ENCODE results near the gene DDX19B. TPM values are rescaled to one million over a fixed set of nuclear protein-coding genes. Genes with fewer than 3 reads are reported as not detected.

Gene DDX19B
- total and polyA plus RNA-seq, 9 of the 15 experiments (the other 6 are each of a cell fraction or from before 2014, with no cell fraction given): 7.0 to 32.9 (median 19.3) TPM

DNA sequence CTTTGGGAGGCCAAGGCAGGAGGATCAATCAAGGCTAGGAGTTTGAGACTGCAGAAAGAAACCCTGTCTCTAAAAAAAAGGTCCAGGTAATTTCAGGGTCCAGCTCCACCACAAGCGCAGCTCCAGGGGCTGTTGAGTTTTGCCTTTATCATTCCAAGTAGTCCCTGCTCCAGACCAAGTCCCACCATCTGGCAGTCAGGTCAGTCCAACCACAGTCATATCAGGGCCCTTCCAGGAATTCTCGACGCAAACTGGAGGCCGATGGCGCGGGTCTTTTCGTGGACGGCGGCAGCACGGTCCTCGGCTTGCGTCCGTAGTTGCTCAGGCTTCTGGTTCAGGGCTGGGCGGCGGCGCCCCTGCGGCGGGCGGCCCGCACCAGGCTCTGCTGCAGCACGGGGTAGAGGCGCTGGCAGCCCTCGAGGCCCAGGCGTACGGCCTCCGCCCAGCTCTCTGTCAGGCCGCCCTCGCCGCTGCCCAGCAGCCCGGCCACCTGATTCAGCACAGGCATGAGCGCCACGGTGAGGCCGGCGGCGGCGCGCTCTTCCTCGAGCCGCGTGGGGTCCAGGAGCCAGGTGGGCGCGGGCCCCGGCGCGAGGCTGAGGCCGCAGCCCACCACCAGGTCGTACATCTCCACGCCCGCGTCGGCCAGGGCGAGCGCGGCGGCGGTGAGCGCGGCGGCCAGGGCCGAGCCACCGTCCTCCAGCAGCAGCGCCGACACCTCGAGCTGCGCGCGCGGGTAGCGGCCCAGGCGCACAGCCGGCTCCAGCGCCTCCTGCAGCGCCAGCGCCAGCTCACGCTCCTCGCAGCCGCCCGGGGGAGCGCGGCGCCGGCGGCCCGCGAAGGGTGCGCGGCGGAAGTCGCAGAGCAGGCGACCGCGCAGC lies 48.0 kb upstream of the DDX19B start (continued):
- TF ChIP-seq, protein P1, sequence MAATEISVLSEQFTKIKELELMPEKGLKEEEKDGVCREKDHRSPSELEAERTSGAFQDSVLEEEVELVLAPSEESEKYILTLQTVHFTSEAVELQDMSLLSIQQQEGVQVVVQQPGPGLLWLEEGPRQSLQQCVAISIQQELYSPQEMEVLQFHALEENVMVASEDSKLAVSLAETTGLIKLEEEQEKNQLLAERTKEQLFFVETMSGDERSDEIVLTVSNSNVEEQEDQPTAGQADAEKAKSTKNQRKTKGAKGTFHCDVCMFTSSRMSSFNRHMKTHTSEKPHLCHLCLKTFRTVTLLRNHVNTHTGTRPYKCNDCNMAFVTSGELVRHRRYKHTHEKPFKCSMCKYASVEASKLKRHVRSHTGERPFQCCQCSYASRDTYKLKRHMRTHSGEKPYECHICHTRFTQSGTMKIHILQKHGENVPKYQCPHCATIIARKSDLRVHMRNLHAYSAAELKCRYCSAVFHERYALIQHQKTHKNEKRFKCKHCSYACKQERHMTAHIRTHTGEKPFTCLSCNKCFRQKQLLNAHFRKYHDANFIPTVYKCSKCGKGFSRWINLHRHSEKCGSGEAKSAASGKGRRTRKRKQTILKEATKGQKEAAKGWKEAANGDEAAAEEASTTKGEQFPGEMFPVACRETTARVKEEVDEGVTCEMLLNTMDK (IDR thresholded peaks at IDR 0.05; ENCODE audit: borderline replicate concordance, insufficient read depth, low read depth, low read length, poor library complexity, severe bottlenecking): peak; percentile 39
- no peak for TF ChIP-seq TAL1 (IDR thresholded peaks at IDR 0.05)
- TF ChIP-seq, protein P2, sequence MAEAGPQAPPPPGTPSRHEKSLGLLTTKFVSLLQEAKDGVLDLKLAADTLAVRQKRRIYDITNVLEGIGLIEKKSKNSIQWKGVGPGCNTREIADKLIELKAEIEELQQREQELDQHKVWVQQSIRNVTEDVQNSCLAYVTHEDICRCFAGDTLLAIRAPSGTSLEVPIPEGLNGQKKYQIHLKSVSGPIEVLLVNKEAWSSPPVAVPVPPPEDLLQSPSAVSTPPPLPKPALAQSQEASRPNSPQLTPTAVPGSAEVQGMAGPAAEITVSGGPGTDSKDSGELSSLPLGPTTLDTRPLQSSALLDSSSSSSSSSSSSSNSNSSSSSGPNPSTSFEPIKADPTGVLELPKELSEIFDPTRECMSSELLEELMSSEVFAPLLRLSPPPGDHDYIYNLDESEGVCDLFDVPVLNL (CRISPR knock-in tag; IDR thresholded peaks at IDR 0.05; ENCODE audit: low read depth): peak; percentile 30; the same call in 1 of the 2 replicates
- TF ChIP-seq, protein P3, sequence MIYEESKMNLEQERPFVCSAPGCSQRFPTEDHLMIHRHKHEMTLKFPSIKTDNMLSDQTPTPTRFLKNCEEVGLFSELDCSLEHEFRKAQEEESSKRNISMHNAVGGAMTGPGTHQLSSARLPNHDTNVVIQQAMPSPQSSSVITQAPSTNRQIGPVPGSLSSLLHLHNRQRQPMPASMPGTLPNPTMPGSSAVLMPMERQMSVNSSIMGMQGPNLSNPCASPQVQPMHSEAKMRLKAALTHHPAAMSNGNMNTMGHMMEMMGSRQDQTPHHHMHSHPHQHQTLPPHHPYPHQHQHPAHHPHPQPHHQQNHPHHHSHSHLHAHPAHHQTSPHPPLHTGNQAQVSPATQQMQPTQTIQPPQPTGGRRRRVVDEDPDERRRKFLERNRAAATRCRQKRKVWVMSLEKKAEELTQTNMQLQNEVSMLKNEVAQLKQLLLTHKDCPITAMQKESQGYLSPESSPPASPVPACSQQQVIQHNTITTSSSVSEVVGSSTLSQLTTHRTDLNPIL (CRISPR knock-in tag; IDR thresholded peaks at IDR 0.05): no peak
- TF ChIP-seq MYBL2 (IDR thresholded peaks at IDR 0.05; ENCODE audit: low read depth): no peak
- no peak for TF ChIP-seq MYBL2 (CRISPR knock-in tag; IDR thresholded peaks at IDR 0.05; ENCODE audit: borderline replicate concordance)
- TF ChIP-seq, protein P4, sequence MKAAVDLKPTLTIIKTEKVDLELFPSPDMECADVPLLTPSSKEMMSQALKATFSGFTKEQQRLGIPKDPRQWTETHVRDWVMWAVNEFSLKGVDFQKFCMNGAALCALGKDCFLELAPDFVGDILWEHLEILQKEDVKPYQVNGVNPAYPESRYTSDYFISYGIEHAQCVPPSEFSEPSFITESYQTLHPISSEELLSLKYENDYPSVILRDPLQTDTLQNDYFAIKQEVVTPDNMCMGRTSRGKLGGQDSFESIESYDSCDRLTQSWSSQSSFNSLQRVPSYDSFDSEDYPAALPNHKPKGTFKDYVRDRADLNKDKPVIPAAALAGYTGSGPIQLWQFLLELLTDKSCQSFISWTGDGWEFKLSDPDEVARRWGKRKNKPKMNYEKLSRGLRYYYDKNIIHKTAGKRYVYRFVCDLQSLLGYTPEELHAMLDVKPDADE (conservative IDR thresholded peaks at IDR 0.05; ENCODE audit: control insufficient read depth, low read depth, low read length): peak; percentile 37; the same call in 1 of the 2 replicates
- TF ChIP-seq HNRNPLL (IDR thresholded peaks at IDR 0.05; ENCODE audit: low read depth, low read length, poor library complexity, severe bottlenecking): no peak
- TF ChIP-seq, protein P5, sequence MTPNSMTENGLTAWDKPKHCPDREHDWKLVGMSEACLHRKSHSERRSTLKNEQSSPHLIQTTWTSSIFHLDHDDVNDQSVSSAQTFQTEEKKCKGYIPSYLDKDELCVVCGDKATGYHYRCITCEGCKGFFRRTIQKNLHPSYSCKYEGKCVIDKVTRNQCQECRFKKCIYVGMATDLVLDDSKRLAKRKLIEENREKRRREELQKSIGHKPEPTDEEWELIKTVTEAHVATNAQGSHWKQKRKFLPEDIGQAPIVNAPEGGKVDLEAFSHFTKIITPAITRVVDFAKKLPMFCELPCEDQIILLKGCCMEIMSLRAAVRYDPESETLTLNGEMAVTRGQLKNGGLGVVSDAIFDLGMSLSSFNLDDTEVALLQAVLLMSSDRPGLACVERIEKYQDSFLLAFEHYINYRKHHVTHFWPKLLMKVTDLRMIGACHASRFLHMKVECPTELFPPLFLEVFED (CRISPR knock-in tag; conservative IDR thresholded peaks at IDR 0.05): no peak
- TF ChIP-seq RBM39 (optimal IDR thresholded peaks at IDR 0.05; ENCODE audit: low read depth, low read length): no peak
- no peak for TF ChIP-seq BACH1 (tag; IDR thresholded peaks at IDR 0.05)
- TF ChIP-seq, protein P6, sequence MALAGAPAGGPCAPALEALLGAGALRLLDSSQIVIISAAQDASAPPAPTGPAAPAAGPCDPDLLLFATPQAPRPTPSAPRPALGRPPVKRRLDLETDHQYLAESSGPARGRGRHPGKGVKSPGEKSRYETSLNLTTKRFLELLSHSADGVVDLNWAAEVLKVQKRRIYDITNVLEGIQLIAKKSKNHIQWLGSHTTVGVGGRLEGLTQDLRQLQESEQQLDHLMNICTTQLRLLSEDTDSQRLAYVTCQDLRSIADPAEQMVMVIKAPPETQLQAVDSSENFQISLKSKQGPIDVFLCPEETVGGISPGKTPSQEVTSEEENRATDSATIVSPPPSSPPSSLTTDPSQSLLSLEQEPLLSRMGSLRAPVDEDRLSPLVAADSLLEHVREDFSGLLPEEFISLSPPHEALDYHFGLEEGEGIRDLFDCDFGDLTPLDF (CRISPR knock-in tag; IDR thresholded peaks at IDR 0.05): peak; percentile 75; the same call in 1 of the 2 replicates
- TF ChIP-seq, protein P7, sequence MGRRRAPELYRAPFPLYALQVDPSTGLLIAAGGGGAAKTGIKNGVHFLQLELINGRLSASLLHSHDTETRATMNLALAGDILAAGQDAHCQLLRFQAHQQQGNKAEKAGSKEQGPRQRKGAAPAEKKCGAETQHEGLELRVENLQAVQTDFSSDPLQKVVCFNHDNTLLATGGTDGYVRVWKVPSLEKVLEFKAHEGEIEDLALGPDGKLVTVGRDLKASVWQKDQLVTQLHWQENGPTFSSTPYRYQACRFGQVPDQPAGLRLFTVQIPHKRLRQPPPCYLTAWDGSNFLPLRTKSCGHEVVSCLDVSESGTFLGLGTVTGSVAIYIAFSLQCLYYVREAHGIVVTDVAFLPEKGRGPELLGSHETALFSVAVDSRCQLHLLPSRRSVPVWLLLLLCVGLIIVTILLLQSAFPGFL (CRISPR knock-in tag; IDR thresholded peaks at IDR 0.05): no peak

Measured in K562 (cell line).